Esophagus squamous epithelium (tissue), 5 donors: Measurements from ENCODE around the gene SEC23A. TPM values are rescaled to one million over a fixed set of nuclear protein-coding genes. Genes with fewer than 3 reads are reported as not detected.
A peak's percentile ranks its signal among the peaks of the same experiment; 100 is the strongest.

Source experiments
- DNase-seq: peaks from one replicate; lab custom pipeline; 2025; lab: John Stamatoyannopoulos, UW
- H3K27ac ChIP-seq, 4 donors: fragments of 200-600 bp; sonication (generic); one replicate each; pipeline ENCODE4 v1.5.1; 2016 to 2019; ENCODE audit warnings: mild to moderate bottlenecking in 1 of 4
- H3K27me3 ChIP-seq, 4 donors: fragments of 200-600 bp; sonication (generic); 1 replicate in 3 of 4; 2 replicates in 1 of 4; pipeline versions ENCODE4 v1.5.1 to v1.6.0; 2017 to 2021; ENCODE audit warnings: antibody characterized with exemption in 1 of 4
- H3K36me3 ChIP-seq, 3 donors: fragments of 200-600 bp; sonication (generic); one replicate each; pipeline ENCODE4 v1.5.1; 2016 to 2019
- H3K4me1 ChIP-seq, 3 donors: fragments of 200-600 bp; sonication (generic); one replicate each; pipeline ENCODE4 v1.5.1; 2017 to 2019
- H3K4me3 ChIP-seq, 4 donors: fragments of 200-600 bp; sonication (generic); 1 replicate in 3 of 4; 2 replicates in 1 of 4; pipeline ENCODE4 v1.5.1; 2016 to 2019; ENCODE audit warnings: mild to moderate bottlenecking in 2 of 4, moderate library complexity in 1 of 4
- H3K9me3 ChIP-seq, 3 donors: fragments of 200-600 bp; sonication (generic); one replicate each; pipeline ENCODE4 v1.5.1; 2016 to 2019
- POLR2A ChIP-seq, 4 donors: fragments of 450-650 bp; IDR thresholded peaks; one replicate each; pipeline ENCODE4 v1.6.1; 2017; ENCODE audit warnings: antibody characterized with exemption in 4 of 4, mild to moderate bottlenecking in 4 of 4, moderate library complexity in 3 of 4
- WGBS, 2 donors: methylation state at CpG; one replicate each; pipeline ENCODE4 v1.1.5; 2018; 5-methylcytosine and 5-hydroxymethylcytosine counted together
- intact Hi-C: fragments of 100-400 bp; cut with DNase I; formaldehyde crosslinking; loops from one replicate; pipeline ENCODE4 v1.15.0; 2022
- total RNA-seq, 4 donors: library from RNA; depleted of rRNA; stranded (reverse); fragments of >200 nt; gene quantifications; one replicate each; pipeline ENCODE4 v1.1.0, GENCODE V29; 2016
- TF ChIP-seq, protein P1 (sequence below), 6 experiments: fragments of 450-650 bp in 4 of 6; fragments of 200-600 bp in 2 of 6; sonication (generic) in 2 of 6; IDR thresholded peaks; one replicate each; pipeline ENCODE4 v1.5.1; 2016 to 2019; ENCODE audit warnings: antibody characterized with exemption in 6 of 6, mild to moderate bottlenecking in 4 of 6, moderate library complexity in 4 of 6
- donor health status: DM: yes; HTN: yes; CAD: no.

Gene SEC23A
- total RNA-seq, 4 donors from 2014 or later, result 25.1 to 52.5 (median 42.2) TPM

DNA sequence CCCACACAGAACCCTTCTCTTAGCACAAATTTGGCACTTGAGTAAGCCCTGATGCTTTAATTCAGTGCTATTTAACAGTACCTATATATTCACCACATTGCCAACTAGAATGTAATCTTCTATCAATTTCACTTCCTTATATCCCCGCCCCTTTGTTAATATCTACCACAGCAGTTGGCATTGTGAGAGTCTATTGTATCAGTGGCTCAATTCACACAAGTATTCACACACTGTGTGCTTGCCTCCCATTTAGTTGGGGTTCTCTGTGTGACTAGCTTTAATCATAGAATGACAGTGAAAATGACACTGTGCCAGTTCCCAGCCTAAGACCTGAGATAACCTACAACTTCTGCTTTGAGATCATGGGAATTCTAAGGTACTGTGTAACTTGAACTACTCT lies 103.1 kb downstream of the SEC23A start:
- 67 to 76% methylated on average over 1 of the region's 1 CpG for WGBS, 2 donors
- H3K9me3 ChIP-seq, result no peaks in the 10 kb centered on the region
- TF ChIP-seq POLR2A (IDR thresholded peaks at IDR 0.05), result no peak
- TF ChIP-seq, protein P1, sequence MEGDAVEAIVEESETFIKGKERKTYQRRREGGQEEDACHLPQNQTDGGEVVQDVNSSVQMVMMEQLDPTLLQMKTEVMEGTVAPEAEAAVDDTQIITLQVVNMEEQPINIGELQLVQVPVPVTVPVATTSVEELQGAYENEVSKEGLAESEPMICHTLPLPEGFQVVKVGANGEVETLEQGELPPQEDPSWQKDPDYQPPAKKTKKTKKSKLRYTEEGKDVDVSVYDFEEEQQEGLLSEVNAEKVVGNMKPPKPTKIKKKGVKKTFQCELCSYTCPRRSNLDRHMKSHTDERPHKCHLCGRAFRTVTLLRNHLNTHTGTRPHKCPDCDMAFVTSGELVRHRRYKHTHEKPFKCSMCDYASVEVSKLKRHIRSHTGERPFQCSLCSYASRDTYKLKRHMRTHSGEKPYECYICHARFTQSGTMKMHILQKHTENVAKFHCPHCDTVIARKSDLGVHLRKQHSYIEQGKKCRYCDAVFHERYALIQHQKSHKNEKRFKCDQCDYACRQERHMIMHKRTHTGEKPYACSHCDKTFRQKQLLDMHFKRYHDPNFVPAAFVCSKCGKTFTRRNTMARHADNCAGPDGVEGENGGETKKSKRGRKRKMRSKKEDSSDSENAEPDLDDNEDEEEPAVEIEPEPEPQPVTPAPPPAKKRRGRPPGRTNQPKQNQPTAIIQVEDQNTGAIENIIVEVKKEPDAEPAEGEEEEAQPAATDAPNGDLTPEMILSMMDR (IDR thresholded peaks at IDR 0.05), result no peak
- no peak overlapping the region for H3K4me3 ChIP-seq
- H3K27me3 ChIP-seq, result no peaks in the 10 kb centered on the region
- intact Hi-C loops, result no loop called here
- H3K4me1 ChIP-seq, result peaks cover 0 to 4% (median 2%) of the 10 kb centered on the region in 3 donors
- no peak overlapping the region for H3K27ac ChIP-seq
- no peaks in the 10 kb centered on the region for H3K36me3 ChIP-seq
- no peak for DNase-seq

DNA sequence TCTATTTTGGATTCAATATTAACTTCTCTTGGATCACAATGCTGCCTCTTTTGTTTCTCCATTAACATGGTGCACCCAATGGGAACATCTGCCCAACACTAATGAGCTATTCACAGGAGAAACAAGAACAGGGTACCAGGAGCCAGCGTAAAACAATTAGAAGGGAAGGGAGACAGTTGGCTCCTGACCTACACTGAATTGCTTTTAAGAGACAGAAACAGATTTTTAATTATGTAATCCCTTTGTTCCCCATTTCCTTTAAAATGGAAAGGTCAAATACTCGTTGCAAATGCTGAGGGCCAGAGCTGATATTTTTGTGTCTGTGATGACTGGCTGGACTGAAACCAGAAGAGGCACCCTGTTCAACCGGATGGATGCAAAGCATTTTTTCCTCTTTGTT lies 108.3 kb downstream of the SEC23A start:
- H3K36me3 ChIP-seq, result no peaks in the 10 kb centered on the region
- no peak for TF ChIP-seq POLR2A (IDR thresholded peaks at IDR 0.05)
- TF ChIP-seq, protein P1 (IDR thresholded peaks at IDR 0.05), result no peak
- H3K4me1 ChIP-seq, result peaks cover 0 to 7% (median 3%) of the 10 kb centered on the region in 3 donors
- DNase-seq, result no peak
- H3K27ac ChIP-seq, result no peak overlapping the region
- H3K9me3 ChIP-seq, result no peaks in the 10 kb centered on the region
- no peak overlapping the region for H3K4me3 ChIP-seq
- intact Hi-C loops, result no loop called here
- 29 to 36% methylated on average over 3 of the region's 3 CpGs for WGBS, 2 donors
- H3K27me3 ChIP-seq, result no peaks in the 10 kb centered on the region

DNA sequence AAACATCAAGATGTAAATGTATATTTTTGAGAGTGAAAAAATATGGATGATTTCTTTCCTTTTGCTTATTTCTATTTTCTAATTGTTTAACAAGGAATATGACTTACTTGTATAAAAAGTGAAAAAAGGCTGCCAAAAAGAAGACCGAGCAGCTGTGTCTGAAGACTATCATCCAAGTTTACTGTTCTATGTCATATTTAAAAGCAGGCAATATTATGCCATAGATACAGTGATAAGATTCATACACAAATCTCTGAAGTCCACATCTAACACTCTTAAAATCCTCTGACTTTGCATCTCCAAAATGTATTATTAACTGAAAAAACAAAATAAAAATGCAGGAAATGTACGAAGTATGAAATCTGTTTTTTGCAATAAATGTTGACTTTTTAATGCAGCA lies 109.1 kb downstream of the SEC23A start:
- intact Hi-C loops, result no loop called here
- 62 to 82% methylated on average over 2 of the region's 2 CpGs for WGBS, 2 donors
- no peaks in the 10 kb centered on the region for H3K9me3 ChIP-seq
- DNase-seq, result no peak
- no peak overlapping the region for H3K27ac ChIP-seq
- no peak overlapping the region for H3K4me3 ChIP-seq
- H3K4me1 ChIP-seq, result peaks cover 0 to 7% (median 3%) of the 10 kb centered on the region in 3 donors
- no peak for TF ChIP-seq POLR2A (IDR thresholded peaks at IDR 0.05)
- TF ChIP-seq, protein P1 (IDR thresholded peaks at IDR 0.05), result no peak
- no peaks in the 10 kb centered on the region for H3K36me3 ChIP-seq
- H3K27me3 ChIP-seq, result no peaks in the 10 kb centered on the region

DNA sequence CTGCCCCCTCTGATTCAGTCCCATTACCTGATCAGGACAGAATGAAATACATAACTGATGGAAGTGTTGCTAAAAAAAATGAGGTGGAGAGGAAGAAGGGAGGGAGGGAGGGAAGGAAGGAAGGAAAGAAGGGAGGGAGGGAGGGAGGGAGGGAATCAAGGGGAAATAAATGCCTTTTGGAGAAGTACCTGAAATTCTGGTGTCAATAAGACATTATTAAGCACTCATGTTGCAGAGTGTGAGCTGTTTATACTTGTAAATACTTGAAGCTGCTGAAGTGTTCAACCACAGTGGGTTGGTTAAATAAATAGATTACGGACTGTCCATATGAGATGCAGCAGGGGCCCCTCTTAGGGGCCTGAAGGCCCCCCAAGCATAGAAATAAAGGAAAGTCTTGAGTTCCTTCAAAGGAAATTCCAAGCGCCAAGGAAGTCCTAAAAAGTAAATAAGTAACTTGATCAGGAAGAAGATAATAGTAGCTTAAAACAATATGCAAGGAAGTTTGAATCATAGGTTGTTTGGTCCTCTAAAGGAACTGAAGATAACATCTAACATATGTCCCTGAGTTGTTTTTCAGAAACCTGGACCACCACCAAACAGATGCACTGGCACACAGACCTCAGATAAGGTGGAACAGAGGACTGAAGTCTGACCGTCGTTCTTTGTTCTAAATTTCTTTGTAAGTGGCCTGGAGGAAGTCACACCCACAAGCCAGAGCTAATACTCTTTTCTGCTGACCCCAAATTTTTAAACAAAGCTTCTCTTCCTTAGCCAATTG lies 110.8 kb downstream of the SEC23A start:
- DNase-seq, result no peak
- no peak overlapping the region for H3K4me3 ChIP-seq

DNA sequence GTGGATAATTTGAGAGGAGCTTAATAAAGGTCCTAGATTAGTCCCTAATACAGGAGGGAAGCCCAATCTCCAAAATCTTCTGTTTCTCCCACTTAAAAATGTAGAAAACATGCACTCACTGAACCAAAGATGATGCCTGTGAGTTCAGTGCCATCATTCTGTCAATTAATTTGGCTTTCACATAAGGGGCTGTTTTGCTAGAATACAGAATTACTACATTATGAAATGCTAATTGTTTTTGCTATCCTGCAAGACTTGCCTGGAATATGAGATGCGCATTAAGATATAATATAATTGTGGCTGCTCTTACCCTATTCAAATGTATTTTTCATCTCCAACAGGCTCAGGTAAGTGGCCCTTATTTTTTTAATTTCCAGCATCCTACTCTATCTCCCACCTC lies 111.7 kb downstream of the SEC23A start:
- intact Hi-C loops, result no loop called here
- H3K36me3 ChIP-seq, result no peaks in the 10 kb centered on the region
- peaks cover 0 to 7% (median 3%) of the 10 kb centered on the region in 3 donors for H3K4me1 ChIP-seq
- no peak overlapping the region for H3K4me3 ChIP-seq
- no peak for TF ChIP-seq POLR2A (IDR thresholded peaks at IDR 0.05)
- TF ChIP-seq, protein P1 (IDR thresholded peaks at IDR 0.05), result no peak
- no peaks in the 10 kb centered on the region for H3K27me3 ChIP-seq
- no peak for DNase-seq
- WGBS, 2 donors, result 85 to 95% methylated on average over 1 of the region's 1 CpG
- no peak overlapping the region for H3K27ac ChIP-seq
- no peaks in the 10 kb centered on the region for H3K9me3 ChIP-seq

More for the DNA sequence above, 110.8 kb downstream of the SEC23A start:
- TF ChIP-seq, protein P1 (IDR thresholded peaks at IDR 0.05), result no peak
- TF ChIP-seq POLR2A (IDR thresholded peaks at IDR 0.05), result no peak
- no peaks in the 10 kb centered on the region for H3K27me3 ChIP-seq
- peak overlapping the region in 1 of 4 donors; percentile 19 for H3K27ac ChIP-seq
- no peaks in the 10 kb centered on the region for H3K9me3 ChIP-seq
- H3K36me3 ChIP-seq, result no peaks in the 10 kb centered on the region
- intact Hi-C loops, result no loop called here
- 72 to 75% methylated on average over 4 of the region's 4 CpGs for WGBS, 2 donors
- peaks cover 0 to 7% (median 3%) of the 10 kb centered on the region in 3 donors for H3K4me1 ChIP-seq
